CD4-positive, alpha-beta T cell treated with Interleukin-6 for 4 hours (primary cell): ENCODE results near the gene F11R.
A peak's percentile ranks its signal among the peaks of the same experiment; 100 is the strongest.
"Not testable (repeated sequence)": the region's sequence is repeated elsewhere in the genome, so short reads cannot be mapped to it uniquely, and the experiment has no call there.

ENCODE experiments used
- DNase-seq: peaks from one replicate; pipeline ENCODE4 v3.0.0-alpha.2; 2020; ENCODE audit warnings: mixed read lengths

Gene F11R

DNA sequence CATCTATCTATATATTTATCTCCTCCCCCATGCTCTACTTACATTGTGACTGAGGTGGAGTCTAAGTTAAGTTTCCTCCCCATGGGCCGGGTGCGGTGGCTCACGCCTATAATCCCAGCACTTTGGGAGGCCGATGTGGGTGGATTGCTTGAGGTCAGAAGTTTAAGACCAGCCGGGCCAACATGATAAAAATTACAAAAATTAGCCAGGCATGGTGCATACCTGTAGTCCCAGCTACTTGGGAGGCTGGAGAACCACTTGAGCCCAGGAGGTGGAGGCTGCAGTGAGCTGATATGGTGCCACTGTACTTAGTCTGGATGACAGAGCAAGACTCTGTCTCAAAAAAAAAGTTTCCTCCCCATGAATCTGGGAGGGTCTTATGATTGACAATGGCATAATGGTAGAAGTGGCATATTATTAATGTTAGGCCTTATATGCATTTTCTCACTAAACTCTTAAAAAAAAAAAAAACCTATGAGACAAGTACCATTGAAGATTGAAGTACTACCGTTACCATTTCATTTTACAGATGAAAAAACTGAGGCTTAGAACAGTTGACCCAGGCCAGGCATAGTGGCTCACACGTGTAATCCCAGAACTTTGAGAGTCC lies 11.2 kb downstream of the F11R start:
- DNase-seq, result no peak

GRCh38 chr1:161008869-161009510 lies 12.0 kb downstream of the F11R start:
- DNase-seq, result no peak

DNA sequence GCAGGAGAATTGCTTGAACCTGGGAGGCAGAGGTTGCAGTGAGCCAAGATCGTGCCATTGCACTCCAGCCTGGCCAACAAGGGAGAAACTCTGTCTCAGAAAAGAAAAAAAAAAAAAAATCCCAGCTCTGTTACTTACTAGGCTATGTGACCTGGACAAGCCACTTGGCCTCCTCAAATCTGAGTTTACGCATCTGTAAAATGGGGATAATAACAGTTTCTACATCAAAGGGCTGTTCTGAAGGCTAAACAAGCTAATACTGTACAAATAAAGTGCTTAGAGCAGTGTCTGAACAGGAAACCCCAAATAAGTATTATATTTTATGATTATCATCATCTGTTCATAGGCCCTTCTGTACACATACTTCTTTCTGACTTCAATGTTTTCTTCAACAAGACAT lies 13.6 kb downstream of the F11R start:
- DNase-seq, result no peak

GRCh38 chr1:161006563-161006962 lies 14.4 kb downstream of the F11R start:
- DNase-seq, result no peak

DNA sequence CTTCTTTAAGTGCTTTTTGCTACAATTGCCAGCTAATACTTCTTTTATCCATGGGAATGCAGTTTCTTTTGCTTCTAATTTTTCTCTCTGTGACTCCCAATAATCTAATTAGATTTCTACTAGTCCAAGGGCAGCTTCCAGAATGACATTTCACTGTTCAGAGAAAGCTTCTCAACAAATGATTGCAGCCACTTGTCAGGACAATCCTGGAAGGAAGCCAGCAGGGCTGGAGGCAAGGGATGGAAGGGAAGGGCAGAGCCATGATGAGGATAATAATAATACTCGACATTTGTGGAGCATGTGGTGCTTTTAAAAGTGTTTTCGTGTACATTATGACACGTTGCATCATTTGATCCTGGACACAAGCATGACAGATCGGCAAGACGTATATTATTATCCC lies 19.4 kb downstream of the F11R start:
- DNase-seq, result no peak

DNA sequence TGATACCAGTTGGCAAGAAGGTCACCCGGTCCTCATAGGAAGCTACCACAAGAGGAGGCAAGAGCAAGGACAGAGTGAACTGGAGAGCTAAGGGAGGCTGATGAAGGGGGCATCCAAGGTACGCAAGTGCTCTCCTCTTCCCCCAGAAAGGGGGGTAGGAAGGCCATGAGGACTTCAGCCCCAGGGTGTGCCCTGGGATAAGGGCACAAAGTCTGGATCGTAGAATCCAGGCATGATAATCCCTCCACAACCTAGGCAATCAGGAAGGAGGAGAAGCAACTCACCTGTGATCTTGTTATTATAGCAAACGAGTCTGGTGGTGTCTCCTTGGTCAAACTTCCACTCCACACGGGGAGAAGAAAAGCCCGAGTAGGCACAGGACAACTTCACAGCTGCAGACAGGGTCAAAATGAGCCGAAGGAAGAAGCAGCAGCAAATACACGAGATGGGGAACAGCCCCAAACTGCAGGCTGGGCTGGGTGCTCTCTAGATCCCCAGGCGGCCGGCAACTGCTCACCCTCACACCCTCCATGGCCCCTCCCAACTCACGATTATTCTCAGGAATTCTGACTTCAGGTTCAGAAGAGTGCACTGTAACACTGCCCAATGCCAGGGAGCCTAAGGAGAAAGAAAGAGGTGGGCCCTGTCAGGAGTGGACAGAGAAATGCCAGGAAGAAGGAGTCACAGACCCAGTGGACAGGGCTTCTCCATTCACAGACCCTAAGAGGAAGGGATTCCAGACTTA lies 20.0 kb downstream of the F11R start:
- no peak for DNase-seq

GRCh38 chr1:160999376-160999775 lies 21.6 kb downstream of the F11R start:
- no peak for DNase-seq

- peak; percentile 65 for DNase-seq
These were observed 23.5 kb downstream of the F11R start for GRCh38 chr1:160997323-160998038.

GRCh38 chr1:160996178-160996577 lies 24.8 kb downstream of the F11R start:
- DNase-seq, result no peak

DNA sequence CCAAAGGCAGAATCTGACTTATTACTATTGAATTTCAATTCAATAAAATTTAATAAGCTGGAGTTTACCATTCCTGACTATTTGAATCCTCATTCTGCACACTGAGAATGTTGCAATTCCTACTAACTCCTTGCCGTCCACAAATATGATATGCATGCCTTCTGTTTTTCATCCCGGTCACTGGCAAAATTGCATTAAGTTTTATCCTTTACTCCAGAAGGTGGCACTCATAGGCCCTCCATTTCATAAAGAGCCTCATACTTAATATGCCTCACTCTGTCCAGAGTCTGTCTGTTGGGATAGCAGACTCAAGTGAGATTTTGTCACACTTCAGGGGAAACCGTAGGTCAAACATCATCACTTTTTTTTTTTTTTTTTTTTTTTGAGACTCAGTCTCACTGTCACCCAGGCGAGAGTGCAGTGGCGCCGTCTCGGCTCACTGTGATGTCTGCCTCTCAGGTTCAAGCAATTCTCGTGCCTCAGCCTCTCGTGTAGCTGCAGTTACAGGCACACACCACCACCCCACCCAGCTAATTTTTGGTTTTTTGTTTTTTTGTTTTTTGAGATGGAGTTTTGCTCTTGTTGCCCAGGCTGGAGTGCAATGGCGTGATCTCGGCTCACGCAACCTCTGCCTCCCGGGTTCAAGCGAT lies 27.3 kb downstream of the F11R start:
- no peak for DNase-seq

DNA sequence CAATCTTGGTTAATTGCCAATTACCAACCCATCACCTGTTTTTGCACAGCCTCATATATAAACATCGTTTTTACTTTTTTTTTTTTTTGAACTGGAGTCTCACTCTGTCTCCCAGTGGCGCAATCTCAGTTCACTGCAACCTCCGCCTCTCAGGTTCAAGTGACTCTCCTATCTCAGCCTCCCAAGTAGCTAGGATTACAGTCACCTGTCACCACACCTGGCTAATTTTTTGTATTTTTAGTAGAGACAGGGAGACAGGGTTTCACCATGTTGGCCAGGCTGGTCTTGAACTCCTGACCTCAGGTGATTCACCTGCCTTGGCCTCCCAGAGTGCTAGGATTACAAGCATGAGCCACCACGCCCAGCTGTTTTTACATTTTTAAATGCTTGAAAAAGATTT lies 28.9 kb downstream of the F11R start:
- not testable (repeated sequence) for DNase-seq

DNA sequence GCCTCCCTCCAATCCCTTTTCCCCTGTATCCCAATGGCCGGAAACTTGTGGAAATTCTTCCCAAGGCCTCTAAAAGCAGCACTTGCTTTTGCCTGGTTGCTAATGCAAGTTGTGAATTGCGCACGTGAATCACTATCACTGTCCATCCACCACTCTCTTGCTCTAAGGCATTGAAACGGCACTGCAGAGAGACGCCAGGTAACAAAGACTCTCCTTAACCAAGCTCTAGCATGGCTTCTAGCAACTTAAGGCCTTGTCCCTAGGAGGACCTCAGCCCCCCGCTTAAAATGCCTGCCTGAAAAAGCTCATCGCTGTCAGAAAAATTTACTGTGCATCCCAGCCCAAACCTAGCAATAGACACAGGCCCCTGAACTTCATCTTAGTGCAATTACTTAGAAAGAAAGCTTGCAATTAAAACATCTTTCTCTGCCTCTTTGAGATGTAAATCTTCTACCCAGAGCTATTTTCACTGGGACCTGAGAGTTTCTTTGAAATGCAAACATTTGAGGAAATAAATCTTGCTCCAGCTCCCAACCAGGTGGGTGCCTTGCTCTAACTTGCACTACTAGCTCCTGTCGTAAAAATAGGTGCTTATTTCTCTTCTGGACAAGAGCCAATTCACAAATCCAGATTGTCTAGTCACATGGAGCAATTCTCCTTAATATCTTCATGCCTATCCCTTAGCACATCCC lies 33.4 kb downstream of the F11R start:
- DNase-seq, result no peak

DNA sequence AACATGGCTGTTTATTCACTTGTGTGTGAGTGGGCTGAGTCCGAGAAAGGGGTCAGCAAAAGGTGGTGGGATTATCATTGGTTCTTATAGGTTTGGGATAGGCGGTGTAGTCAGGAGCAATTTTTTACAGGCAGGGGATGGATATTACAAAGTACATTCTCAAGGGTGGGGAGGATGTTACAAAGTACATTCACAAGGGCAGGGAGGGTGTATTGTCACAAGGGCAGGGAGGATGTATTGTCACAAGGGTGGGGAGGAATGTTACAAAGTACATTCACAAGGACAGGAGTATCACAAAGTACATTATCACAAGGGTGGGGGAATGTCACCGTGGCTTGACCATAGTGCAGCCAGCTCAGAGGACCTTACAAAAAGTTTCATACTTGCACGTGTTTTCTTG lies 35.2 kb downstream of the F11R start:
- DNase-seq, result no peak

DNA sequence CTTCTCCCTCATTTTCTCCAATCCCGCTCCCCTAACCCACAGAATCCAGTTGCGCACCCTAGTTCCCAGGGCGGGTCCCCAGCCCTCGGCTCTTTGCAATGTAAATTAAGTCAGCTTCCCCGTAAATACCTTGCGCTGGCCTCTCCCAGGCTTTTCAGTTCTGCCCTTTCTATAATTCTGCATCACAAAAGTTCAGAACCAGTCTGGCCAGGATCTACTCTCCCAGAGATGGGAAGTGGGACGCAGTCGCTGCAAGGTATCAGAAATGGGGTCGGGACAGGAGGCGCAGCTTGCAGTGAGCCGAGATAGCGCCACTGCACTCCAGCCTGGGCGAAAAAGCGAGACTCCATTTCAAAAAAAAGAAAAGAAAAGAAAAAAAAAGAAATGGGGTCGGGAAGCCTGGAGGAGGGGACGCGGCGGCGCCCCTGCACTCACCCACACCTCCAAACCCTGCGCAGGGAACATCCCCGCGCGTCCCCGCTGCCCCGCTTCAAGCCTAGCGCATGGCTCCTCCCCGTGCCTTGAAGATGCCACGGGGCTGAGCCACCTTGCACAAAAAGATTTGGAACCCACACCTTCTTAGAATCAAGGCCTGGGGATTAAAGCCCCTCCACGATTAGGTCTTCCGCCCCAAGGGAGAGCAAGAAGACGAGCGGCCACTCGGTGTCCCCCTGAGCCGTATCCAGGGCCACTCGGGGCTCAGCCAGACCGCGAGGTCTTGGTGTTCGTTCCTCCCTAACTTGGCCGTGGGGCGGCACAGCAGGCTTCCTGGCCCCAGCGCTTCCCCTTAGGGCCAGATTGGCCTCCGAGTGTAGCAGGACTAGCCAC lies 39.2 kb downstream of the F11R start:
- DNase-seq, result peak; percentile 9

DNA sequence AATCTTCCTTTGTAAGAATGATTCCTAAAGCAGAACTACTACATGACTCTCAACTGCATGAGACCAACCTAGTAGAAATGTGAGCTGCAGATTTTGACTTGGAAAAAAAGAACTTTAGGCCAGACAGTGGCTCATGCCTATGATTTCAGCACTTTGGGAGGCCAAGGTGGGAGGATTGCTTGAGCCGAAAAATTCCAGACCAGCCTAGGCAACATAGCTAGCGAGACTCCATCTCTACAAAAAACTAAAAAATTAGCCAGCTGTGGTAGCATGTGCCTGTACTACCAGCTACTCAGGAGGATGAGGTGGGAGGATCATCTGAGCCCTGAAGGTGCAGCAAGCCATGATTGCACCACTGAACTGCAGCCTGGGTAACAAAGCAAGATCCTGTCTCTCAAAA lies 41.7 kb downstream of the F11R start:
- DNase-seq, result no peak

- no peak for DNase-seq
These were observed 42.4 kb downstream of the F11R start for GRCh38 chr1:160978510-160978927.

- no peak for DNase-seq
These were observed 45.9 kb downstream of the F11R start for GRCh38 chr1:160975026-160975425.

DNA sequence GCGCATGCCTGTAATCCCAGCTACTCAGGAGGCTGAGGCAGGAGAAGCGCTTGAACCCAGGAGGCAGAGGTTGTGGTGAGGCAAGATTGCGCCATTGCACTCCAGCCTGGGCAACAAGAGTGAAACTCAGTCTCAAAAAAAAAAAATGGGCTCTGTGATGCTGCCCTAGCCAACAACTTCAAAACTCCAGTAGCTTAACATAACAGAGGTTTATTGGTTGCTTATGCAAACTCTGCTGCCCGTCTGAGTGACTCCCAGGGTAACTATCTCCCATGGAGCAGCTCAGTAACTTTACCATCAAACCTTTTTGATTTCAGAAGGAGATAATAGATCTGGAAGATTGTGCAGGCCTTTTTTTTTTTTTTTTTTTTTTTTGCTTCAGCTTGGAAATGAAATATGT lies 47.5 kb downstream of the F11R start:
- no peak for DNase-seq

DNA sequence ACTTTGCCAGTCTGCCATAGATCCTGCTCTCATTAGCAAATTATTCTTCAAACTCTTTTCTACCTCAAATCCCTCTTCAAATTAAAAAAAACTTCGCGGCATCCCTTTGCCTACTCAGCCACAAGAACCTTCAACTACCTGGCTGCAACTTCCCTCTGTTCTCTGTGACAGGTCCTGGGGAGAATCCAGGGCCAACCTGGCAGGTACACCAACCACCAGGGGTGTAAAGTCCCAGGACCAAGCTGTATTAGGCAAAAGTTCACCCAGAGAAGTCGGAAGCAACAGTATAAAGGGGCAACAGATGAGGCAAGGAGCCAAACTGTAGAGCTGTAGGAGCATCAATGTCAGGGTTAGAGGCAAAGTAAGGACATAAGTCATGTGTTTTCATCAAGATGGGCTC lies 48.0 kb downstream of the F11R start:
- DNase-seq, result no peak

- DNase-seq, result no peak
These were observed 49.3 kb downstream of the F11R start for GRCh38 chr1:160971618-160972056.

DNA sequence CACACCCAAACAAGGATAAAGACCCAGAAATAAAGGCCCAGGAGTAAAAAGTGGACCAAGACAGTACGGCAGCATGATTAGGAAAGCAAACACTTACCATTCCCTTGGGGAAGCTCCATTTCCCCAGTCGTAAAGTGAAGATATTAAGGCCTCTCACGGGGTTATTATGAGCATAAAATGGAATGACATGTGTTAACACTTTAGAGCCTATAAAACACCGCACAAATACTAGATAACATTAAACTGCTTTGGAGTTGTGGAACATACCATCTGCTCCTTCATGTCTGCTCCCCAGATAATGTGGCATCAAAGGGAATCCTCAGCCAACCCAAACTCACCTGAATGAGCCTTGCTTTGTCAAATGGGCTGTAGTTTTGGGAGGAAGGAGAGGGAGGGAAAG lies 57.4 kb downstream of the F11R start:
- no peak for DNase-seq

DNA sequence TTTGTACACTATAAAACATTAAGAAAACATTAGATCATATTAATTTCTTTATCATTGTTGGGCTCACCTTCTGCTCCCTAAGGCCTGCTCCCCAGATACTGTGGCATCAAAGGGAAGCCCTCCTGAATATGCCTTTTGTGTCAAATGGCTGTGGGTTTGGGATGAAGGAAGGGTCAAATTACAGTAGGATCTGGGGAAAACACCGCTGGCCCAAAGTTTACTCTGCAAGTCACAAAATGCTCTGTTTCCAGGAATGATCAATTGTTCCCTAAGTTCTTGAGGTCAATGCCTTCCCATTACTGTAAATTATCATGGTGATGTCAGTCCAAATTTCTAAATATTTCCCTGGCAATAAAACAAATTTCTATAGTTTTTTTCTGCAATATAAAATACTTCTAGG lies 59.5 kb downstream of the F11R start:
- no peak for DNase-seq
